DMS153 treated with DMSO at 0.1 percent for 48 hours (cell line): ENCODE measurements around the gene UBA3.

Experiments used
- DNase-seq: peaks from one replicate; lab custom pipeline; 2025; ENCODE audit not compliant: unreplicated experiment; lab: John Stamatoyannopoulos, UW

The UBA3 gene

DNA sequence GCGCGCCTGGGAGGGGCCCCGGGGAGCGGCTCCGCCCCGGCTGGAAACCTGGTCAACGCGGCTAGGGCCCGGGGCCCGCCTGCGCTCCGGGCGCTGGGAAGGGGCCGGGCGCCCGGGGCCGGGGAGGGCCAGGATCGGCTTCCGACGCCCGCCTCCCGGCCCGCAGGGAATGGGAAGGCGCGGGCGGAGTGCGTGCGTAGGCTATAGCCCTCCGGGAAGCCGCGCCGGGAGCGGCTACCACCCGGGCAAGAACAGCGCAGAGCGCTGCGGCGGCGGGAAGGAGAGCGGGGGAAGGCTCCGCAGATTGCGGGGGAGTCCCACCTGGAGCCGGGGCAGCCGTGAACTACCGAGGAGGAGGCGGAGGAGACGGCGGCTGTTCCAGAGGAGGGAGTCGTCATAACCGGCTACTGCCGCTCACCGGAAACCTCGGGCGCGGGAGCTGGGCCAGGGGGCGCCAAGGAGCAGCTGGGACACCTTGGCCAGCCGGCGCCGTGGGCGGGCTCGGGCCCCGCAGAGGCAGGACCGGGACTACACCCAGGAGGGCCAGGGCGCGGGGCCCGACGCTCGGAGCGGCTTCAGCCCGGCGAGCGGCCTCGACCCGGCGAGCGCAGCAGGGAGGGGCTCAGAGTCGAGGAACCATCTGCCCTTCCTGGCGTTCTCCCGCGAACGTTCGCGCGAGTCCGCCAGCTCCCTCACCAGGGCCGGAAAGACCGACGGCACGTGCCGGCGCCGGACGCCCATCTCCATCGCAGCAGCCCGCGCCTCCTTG, 66.7 kb downstream of the UBA3 start, which contains the start of gene EOGT:
TSS of gene EOGT (minus strand) at position 432 of the 769 bp plus-strand sequence. CDS start 3,838 bp downstream, outside the sequence.
- DNase-seq = peak; percentile 13

DNA sequence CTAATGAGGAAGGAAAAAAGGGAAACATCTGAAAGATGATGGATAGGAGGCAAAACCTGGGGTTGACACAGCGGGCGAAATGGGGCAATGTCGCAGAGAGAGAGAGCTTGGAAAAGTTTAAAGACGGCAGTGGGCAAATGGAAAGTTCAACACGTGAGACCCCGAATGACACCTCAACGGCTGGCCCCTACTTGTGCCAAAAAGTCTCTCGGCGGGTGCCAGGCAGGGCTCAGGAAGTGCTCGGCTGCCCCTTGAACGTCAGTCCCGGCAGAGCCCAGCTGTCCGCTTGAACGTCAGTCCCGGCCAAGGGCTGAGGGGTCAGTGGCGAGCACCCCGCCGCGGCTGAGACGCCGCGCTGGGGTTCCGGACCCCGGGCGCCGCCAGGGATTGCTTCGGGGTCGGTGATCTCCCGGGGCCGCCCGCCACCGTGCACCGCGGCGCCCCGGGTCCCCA, 67.3 kb downstream of the UBA3 start:
- no peak for DNase-seq

DNA sequence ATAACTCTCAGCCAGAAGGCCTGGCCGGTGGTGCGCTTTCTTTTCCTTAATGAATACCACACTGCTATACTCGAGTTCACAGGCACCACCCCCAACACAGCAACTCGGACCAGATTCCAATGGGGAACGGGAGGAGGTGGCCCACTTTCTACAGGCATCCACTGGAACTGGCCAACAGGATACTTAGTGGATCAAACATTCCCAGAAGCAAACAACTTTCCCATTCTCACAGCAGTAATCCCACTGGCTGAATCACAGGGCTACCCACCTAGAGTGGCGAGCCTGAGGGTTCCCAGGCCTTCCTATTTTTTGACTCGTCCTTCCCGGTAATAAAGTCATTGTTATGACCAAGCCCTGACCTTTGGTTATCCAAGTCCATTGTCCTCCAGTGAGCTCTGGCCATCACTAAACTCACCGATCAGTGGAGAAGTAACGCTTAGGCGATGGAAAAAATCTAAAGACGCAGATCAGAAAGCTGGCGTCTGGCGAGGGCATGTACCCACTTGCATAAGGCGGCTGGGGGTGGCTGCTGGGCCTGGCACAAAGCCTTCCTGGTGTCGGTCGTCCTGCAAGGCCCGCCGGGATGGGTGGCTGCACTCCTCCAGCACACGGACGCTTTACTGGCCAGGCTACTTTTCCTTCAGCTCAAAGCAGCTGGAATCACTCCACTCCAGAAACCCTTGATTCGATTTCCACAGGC, 67.9 kb downstream of the UBA3 start:
- DNase-seq = no peak

DNA sequence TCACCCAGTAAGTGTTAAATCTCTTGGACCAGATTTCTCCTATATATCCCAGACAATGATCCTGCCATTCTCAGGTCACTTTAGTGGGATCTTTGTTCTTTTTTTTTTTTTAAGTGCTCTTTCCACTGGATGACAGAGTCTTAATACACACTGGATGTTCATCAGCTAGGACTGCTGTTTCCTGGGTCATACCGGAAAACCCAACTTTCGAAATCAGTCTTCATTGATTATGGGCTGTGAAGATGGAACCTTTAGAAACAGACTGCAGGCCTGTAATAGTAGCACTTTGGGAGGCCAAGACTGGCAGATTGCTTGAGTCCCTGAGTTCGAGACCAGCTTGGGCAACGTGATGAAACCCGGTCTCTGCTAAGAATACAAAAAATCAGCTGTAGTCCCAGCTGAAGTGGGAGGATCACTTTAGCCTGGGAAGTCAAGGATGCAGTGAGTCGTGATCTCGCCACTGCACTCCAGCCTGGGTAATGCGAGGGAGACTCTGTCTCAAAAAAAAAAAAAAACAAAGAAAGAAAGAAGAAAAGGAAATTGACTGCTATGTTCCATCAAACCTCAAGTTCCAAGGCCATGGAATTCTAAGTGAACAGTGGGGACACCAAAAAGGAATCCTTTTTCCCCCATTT, 69.0 kb downstream of the UBA3 start:
- DNase-seq = no peak

DNA sequence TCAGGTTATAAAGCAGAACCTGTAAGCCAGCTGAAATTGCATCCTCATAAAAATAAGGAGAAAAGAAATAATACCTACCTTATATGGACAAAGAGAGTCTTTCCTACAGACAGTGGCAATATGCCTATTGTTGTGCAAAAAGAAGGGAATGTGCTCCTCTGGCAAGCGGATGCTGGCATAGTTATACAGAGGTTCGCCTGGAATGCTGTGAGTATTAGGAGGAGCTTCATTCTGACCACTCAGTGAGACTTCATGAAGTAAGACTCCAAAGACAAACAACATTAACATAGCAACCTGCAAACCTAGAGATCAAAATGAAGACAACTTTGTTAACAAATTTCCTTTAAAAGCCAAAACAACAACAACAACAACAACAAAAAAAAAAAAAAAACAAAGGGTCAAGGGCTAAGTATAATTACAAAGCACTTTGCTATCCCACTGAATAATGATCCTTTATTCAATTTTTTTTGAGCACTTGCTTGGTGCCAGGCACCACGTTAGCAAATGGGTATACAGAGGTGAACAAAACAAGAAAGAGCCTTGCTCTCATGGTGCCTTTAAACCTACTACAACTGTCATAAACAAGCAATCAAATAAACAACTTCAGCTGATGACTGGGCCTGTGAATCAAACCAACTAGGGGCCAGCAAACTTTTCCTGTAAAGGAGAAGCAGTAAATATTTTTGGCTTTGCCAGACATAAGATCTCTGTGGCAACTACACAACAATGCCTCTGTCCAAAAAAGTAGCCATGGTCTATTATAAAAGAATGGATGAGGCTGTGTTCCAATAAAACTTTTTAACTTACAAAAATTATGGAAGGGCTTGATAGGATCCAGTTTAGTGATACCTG, 70.4 kb downstream of the UBA3 start:
- no peak for DNase-seq

DNA sequence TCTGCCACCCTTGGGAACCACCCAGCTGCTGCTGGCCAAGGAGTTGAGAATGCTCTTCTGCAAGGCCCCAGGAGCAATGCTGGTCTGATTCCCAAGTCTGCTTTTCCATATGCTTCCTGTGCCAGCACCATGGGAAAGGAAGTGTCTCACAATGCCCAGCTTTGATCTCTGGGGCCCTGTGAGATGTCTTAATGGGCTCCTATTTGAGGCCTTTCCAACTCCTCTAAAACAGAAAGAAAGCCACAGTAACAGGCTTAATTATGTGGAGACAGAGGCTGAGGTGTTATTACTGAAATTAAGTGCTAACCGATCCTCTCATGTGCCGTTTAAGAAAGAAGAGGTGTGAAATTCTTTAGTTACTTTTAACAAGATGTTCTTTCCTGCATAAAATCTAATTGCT, 71.2 kb downstream of the UBA3 start:
- no peak for DNase-seq

DNA sequence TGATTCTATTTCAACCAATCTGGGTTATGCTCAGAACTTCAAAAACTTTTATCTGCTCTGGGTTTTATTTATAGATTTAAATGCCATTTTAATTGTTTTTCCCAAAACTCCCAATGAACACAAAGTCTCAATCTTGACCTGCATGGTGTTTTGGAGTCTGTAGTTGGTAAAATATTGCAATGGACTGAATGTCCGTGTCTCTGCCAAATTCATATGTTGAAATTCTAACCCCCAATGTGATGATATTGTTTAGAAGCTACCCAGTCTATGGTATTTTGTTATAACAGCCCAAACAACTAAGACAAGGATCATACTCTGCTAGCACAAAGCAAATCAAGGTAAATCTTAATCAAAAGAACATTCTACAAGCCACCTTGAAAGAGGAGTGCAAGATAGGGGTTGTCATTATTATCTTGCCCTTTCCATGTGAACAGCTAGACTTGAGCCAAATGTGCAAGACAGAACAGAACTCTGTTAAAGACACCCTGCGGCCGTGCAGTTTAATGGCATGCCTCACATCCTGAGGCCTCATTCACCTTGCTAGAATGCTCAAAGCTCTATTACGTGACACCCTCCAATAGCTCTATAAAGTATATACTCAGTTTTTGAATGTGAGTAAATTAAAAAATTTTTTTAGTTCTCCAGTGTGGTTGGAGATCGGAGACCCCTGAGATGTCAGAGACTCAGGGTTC, 74.2 kb downstream of the UBA3 start:
- DNase-seq = no peak

DNA sequence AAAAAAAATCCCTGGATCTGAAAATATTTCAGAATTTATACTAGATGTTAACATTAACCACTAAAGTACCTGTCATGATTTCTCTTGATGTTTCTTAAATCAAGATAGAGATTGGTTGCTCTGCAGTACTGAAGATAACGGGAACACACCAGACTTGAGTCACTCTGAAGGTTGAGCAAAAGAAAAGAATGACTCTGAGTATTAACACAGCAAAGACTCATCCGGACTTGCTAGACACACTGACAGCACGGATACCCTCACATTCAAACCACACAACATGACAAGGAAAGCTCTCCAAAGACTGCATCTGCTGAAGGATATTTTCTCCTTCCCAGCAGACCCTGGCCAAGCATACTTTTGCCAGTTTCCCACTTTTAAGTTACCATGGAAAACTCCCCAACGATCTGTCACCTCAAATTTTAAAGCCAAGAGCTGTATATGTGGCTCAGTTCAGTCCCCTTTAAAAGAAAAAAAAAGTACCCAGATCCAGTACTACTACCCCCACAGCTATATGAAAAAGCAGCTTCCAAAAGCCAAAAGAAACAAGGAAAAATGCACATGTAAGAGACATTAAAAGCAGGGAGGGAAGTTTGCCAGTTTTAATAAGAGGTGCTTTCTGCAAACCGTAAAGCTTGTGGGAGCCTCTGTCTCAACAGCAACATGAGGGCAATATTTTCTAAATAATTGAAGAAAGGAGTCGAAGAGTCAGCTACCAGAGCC, 74.9 kb downstream of the UBA3 start:
- DNase-seq = no peak
